Measurements from ENCODE around the gene NFIL3.
"Not testable (repeated sequence)": the region's sequence is repeated elsewhere in the genome, so short reads cannot be mapped to it uniquely, and the experiment has no call there.

The NFIL3 gene, protein sequence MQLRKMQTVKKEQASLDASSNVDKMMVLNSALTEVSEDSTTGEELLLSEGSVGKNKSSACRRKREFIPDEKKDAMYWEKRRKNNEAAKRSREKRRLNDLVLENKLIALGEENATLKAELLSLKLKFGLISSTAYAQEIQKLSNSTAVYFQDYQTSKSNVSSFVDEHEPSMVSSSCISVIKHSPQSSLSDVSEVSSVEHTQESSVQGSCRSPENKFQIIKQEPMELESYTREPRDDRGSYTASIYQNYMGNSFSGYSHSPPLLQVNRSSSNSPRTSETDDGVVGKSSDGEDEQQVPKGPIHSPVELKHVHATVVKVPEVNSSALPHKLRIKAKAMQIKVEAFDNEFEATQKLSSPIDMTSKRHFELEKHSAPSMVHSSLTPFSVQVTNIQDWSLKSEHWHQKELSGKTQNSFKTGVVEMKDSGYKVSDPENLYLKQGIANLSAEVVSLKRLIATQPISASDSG

DNA sequence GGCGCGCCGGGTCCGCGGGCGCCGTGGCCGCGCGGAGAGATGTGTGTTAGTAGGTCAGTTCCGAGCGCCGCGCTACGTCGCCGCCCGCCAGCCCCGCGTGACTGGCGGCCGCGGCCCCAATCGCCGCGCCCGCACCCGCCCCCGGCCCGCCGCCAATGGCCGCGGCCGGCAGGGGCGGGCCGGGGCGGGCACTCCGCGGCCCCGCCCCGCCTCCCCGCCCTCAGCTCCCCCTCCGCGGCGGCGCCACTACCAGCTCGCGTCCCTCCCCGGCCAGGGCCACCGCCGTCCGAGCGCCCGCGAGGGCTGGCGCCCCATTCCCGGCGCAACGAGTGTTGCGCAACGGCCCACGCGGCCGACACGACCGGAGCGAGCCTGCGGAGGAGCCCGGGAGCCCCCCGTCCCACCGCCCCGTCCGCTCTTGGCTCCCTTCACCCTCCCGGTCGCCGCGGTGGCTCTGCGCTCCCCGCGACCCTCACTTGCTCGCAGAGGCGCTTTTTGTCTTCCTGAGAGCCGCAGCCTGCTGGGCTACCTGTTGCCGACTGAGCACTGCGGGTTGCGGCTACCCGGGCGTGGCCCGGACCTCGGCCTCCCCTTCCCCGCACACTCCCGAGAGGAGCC lies at the start of gene NFIL3:
NFIL3 (minus strand) TSS at position 48 of the 618 bp plus-strand sequence. CDS start 13,098 bp downstream, outside the sequence.
- DNase-seq = peak; percentile 85

DNA sequence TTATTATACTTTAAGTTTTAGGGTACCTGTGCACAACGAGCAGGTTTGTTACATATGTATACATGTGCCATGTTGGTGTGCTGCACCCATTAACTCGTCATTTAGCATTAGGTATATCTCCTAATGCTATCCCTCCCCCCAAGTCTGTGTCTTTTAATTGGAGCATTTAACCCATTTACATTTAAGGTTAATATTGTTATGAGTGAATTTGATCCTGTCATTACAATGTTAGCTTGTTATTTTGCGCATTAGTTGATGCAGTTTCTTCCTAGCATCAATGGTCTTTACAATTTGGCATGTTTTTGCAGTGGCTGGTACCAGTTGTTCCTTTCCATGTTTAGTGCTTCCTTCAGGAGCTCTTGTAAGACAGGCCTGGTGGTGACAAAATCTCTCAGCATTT lies 47.9 kb upstream of the NFIL3 start:
- DNase-seq = not testable (repeated sequence)

DNA sequence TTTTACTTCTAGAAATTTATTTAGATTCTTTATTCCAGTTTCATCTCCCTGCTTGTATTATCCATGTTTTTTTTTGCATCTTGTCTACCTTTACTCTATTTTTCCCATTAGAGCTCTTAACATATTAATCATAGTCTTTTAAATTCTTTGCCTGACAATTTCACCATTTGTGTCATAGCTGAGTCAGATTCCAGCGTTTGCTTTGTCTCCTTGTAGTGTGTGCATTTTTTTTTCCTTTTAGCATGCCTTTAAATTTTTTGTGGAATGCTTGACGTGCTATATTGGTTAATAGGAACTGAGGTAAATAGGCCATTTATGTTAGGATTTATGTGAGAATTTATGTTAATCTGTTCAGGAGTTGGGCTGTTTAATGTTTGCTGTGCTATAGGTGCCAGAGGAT lies 41.8 kb upstream of the NFIL3 start:
- peak; percentile 74 for DNase-seq

DNA sequence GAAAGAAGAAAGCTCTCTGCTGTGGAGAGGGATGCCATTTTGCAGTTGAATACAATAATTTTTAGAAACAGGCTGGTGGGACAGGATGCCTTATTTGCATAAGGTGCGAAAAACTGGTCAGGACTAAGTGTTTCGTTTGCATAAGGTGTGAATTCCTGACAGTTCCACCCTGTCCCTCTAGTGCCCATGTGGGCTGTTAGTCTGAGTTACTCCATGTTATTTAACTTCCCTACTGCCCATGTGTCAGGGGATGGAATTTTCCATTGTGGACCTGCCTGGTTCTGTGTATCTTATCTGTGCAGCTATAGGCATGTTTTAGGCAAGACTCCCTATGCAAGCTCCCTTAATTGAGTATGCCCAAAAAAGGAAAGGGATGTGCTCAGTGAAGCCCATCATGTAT lies 35.3 kb upstream of the NFIL3 start:
- no peak for DNase-seq

DNA sequence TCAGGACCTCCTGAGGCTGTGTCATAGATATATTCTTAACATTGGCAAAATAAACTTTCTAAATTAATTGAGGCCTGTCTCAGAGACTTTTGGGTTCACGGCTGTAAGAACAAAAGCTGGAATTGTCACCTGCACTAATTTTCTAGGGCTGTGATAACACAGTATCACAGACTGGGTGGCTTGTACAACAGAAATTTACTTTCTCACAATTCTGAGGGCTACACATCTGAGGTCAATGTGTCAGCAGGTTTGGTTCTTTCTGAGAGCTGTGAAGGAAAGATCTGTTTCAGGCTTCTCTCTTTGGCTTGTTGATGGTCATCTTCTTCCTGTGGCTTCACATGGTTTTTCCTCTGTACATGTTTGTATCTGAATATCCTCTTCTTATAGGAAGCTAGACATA lies 29.2 kb upstream of the NFIL3 start:
- DNase-seq = no peak

DNA sequence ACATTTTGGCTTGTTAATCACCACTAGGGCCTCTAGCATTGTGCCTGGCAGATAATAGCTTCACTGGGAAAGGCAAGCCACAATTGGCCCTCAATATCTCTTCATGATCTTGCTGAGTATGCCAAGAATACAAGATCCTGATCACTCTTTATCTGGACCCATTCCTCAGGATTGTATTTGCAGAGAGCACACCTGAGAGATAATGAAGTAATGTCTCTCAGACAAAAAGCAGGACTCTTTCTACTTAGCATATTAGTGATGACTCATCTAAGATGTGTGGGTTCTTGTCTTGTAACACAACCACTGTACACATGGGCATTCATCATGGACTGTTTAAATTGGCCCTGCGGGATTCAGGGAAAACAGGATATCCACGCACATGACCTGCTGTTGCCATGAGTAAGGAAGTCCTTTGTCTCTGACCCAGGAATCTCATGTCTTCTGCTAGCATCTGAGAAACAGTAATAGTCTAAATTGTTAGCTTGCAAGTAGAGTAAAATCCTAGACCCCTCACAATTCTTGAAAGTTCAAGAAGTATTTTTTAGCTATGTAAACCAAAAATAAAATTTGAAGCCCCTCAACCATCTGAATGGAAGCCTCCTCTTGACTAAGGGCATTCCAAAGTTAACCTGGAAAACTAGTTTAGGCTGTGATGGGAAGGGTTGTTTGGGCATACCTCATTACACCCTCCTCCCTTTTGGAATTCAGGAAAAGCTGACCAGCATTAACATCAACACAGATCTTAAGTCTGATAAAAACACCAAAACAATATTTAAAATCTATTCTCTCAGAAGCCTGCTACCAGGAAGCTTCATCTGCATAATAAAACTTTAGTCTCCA lies 28.0 kb upstream of the NFIL3 start:
- peak; percentile 30 for DNase-seq

DNA sequence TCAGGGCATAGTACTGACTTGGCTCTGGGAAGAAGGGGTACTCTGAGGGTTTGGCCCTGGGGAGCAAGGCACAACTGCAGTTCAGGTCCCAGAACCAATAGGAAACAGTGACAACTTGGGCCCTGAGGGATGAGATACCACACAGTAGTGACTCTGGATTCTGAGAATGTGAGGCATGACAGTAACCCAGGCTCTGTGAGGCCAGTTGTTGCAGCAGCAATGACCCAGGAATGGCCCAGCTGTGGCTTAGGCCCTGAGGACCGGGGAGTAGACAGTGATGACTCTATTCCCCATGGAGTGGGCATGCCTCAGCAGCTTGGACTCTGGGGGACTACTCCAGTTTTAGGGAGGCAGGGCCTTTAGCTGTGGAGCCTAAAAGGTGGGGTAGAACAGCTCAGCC lies 21.5 kb upstream of the NFIL3 start:
- DNase-seq = no peak

DNA sequence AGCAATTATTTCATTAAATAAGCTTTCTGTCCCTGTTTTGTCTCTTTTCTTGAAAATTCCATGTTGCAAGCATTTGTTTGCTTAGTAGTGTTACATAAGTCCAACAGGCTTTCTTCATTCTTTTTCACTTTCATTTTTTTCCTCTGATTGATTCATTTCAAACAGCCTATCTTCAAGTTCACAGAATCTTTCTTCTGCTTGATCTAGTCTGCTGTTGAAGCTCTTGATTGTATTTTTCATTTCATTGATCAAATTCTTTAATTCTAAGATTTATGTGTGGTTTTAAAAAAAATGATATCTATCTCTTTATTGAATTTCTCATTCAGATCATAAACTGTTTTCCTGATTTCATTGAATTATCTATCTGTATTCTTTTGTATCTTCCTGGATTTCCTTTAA lies 20.4 kb upstream of the NFIL3 start:
- no peak for DNase-seq

DNA sequence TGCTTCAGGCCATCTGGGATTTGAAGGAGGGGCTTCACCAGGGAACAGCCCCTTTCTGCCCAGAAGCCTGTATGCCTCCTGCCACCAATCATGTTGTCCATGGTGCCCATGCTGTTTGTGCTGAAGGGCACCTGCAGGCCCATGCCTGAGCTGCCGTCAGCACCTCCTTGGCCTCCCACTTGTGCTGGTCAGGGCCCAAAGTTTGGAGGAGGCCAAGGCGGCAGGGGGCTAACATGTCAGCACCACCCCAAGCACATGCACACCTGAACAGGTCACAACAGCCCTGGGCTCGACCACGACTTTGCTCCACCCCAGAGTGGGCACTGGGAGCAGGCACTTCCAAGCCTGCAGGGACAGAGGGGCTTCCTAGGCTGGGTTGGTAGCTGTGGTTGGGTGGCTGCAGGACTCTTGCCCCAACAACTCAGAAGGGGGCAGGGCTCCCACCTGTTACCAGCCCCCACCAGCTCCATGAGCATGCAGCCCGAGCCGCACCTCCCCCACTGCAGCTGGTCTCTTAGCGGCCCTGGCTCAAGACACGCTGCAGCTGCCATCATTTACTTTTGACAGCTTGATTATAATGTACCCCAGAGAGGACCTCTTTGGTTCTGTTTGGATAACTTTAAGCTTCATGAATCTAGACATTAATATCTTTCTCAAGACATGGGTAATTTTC lies 19.8 kb upstream of the NFIL3 start:
- DNase-seq = no peak

DNA sequence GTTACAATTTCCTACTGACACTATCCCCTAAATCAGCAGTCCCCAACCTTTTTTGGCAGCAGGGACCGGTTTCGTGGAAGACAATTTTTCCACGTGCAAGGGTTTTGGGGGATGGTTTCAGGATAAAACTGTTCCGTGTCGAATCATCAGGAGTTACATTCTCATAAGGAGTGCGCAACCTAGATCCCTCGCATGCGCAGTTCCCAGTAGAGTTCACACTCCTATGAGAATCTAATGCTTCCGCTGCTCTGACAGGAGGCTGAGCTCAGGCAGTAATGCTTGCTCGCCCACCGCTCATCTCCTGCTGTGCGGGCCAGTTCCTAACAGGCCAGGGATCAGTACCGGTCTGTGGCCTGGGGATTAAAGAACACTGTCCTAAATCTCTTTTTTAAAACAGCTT lies 13.2 kb upstream of the NFIL3 start:
- DNase-seq = no peak

DNA sequence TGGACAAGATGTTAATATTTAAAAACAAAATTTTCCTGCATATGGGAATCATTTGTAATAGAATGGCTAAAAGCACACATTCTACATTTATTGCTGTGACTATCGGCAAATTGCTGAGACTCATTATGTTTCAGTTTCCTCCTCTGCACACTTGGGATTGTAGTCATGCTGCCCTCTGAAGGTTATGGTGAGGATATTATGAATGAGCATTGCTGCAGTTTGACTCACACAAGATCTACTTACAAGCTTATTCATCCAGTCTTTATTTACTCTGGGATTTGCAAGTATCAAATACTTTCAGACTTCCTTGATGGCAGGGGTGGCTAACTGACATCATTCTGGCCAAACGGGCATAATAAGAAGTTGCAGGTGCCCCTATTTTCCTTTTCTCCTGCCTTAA lies 9.5 kb upstream of the NFIL3 start:
- peak; percentile 93 for DNase-seq

DNA sequence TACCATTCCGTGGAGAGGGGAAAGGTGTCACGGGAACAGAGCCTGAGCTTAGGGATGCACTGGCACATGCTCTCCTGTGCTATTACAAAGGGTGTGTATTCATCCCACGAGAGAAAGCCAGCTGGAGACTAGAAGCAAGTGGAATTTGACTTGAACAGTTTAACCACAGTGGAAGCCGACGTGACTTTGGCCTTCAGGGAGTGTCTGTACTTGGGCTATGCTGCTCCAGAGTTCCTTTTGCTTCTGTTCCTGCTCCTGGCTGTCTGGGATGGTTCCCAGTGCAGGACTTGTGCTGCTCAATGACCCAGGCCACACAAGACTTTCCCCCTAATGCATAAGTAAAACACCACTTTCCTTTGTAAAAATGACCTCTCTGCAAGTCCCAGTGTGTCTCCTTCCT lies 7.9 kb upstream of the NFIL3 start:
- no peak for DNase-seq

DNA sequence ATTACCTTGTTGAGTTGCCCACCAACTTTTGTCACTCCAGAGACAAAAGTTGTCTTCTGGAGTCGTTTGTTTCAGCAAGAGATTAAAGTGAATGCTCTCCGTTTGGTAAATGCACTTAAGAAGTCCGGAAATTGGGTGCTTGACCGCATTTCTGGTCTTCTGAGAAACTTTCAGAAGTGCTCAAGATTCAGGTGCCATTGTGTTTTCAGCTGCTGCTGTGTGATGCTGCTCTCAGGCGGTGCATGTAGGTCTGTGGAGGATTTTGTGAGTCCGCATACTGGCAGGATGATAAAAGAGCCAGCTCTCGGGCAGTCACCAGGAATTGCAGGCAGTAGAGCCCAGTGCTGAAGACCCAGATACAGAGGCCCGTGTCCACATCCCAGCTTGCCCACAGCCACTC lies 5.9 kb upstream of the NFIL3 start:
- DNase-seq = no peak

DNA sequence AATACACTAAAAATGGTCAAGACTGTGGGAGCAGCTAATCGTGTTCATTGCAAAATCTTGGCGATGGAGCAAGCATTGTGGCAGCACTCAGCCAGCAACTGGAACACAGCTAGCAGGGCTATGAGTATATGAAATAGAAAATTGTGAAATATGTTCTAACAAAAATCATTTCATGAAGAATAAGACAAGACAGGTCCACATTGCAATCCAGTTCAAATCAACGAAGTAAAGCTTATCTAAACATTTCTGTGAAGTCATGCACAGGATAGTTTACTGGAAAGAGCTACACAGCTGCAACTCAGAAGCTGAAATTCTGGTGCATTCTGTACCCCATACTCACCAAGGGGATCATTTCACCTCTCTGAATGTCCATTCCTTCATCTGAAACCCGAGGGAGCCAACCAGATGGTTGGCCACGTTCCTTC lies 5.3 kb upstream of the NFIL3 start:
- DNase-seq = peak; percentile 11

DNA sequence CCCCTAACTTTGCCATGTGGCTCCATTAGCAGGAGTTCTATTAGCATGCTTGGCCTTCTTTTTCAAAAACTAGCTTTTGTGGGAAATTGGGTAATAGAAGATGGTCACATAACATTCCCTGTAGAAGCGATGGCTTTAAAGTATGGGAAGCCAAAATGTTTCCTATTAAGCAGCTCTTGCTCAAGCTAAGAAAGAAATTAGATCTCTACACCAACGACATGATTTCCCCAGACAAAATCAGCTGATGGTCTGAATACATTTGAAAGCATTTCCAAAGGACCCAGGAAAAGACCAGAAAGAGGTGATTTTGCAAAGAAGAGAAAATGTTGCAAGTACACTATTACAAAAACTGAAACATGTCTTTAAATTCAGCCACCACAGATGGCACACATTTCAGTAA lies 4.8 kb upstream of the NFIL3 start:
- no peak for DNase-seq

DNA sequence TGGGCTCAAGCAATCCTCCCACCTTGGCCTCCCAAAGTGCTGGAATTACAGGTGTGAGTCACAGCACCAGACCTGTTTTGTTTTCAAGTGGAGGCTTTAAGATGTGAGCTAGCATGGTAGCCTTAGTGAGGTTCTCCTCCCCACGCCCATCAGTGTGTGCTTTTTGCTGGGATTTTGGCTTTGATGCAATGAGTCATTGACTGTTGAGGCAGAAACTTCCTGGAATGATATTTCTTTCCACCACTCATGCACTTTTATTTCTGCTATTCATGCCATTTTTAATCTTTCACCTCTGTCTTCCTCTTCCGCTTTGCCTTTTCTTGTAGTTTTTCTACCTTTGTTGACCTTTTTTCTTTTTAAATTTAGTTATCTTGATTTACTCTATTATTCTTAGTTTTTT lies 4.2 kb upstream of the NFIL3 start:
- DNase-seq = peak; percentile 72

DNA sequence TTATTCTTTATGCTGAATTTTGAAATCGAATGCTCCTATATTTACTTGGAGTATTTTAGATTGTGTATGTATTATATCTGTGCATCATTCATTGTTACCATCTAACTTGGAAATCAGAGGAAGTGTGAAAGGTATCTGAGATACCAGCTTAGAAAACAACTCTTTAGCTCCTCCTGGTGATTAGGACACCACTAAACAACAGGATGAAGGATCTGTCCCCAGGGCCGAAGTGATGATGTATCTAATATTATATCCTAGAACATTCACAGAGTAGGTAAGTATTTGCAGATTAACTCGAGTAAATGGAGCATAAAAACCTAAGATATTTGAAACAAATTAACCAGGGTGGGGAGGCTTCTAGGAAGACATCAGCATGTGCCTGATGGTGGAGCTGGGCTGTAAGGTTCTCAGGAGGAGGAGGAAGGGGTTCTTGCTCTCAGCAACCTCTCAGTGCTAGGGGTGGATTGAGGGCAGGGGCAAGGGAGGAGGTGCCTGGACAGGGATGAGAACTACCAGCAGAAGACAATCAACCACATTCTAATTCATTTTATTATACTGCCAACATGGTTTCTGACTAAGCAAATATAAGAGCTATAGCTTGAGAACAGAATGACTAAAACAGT lies 2.6 kb upstream of the NFIL3 start:
- DNase-seq = peak; percentile 56

DNA sequence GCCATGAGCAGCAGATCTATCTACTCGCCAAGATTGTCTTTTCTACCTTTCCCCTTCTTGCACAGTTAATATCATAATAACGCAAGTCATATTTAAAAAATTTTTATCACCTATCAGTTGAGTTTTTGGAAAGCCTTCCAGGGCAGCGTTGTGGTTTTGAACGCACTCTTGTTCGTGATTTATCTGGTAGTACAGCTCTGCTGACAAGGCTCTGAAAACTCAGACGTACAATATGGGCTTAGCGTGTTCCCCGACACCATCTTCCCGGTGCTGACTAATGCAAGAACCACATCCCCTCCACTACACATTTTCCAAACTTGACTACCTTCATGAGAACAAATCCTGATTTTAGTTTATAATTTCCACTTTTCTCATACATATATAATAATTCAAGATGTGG lies 1.6 kb upstream of the NFIL3 start:
- peak; percentile 72 for DNase-seq

DNA sequence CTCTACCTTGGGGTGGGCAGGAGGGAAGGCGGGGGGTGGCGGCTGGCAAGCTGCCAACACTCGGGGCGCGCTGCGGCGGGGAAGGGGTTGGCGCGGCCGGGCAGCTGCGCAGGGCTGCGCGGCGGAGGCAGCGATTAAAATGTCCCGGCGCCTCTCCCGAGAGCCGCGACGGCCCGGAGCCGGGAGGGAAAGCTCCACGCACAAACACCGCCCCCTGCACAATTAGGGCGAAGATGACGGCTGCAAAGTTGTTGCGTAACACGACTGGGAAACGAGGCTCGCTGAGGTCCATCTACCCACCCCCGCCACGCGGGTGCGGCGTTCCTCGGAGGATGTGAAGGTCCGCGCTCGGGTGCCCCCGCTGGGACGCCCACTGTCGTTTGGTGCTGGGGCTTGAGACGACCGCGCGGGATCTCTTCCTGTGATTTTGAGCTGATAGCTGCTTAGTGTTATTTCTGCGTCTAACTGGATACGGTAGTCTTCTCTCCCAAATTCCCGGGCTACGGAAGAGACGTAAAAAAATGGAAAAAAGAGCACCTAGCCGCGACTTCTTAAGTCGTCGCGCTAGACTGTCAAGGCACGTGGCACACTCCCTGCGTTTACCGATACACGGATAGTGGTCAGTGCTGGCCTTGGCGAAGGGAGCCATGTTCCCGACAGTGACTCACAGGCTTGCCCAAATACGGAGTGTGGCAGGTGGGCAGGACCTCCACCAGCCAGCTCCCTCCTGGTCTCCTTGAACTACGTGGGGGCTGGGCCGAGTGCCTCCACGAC lies 958 bp upstream of the NFIL3 start:
- peak; percentile 81 for DNase-seq

DNA sequence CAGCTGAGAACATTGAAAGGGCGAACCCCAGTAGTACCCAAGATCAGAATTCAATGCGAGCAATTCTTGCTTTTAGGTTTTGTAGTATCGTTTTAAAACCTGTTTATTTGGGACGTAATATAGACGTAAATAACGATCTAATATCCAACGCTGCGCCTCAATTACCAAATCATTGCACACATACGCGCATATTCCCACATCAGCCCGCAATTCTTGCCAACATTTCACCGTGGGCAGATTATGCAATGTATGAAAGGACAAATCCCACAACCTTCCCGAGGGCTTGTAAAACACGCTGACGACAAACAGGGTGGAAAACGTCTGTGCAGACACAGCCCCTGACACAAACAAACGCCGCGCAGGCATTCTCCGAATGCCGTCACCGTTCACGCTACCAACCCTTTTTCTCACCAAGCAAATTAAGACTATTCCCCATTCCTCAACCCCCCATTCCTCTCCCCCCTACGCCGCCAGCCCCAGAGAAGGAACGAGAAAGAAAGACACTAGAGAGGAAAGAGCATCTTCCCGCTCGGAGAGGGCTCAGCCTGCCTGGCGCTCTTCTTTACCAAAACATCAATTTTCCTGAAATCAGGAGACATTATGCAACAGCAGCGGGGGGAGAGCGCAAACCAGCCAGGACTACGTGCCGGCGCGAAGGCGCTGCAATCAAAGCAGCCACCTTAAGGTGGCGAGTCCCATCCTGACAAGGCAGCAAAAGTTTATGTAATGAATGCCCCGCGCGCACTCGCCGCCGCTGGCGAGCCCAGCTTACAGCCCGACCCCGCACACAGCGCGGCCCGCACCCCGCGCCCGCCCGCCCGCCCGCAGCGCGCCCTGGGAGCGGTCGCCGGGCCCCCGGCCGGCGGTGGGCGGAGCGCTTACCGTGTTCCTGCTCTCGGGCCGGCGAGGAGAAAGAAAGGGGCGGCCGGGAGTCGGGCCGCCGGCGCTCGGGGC lies 597 bp downstream of the NFIL3 start:
- DNase-seq = peak; percentile 83

Measured in fibroblast of skin of right biceps (primary cell).